Measurements from ENCODE around the gene WDR89.
A peak's percentile ranks its signal among the peaks of the same experiment; 100 is the strongest.

Gene WDR89

DNA sequence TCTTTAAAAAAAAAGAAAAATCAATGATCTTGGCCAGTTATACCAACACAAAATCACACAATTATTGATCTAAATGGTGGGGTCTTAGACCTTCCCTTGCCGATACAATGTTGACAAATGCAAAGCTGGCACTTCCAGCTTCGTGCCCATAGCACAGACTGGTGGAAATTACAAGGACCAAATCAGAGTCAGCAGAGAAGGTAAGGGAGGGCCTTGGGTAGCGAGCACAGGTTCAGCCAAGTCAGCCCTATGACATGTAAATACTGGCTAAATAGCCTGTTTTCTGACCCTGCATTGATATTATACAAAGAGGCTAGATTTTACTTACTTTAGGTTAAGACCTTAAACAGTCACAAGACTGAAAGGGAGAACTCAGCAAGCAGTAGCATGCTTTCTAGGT, 30.3 kb upstream of the WDR89 start:
- TF ChIP-seq EZH2phosphoT487 (IDR thresholded peaks at IDR 0.05; ENCODE audit: low read depth): no peak
- TF ChIP-seq, protein P1, sequence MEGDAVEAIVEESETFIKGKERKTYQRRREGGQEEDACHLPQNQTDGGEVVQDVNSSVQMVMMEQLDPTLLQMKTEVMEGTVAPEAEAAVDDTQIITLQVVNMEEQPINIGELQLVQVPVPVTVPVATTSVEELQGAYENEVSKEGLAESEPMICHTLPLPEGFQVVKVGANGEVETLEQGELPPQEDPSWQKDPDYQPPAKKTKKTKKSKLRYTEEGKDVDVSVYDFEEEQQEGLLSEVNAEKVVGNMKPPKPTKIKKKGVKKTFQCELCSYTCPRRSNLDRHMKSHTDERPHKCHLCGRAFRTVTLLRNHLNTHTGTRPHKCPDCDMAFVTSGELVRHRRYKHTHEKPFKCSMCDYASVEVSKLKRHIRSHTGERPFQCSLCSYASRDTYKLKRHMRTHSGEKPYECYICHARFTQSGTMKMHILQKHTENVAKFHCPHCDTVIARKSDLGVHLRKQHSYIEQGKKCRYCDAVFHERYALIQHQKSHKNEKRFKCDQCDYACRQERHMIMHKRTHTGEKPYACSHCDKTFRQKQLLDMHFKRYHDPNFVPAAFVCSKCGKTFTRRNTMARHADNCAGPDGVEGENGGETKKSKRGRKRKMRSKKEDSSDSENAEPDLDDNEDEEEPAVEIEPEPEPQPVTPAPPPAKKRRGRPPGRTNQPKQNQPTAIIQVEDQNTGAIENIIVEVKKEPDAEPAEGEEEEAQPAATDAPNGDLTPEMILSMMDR (IDR thresholded peaks at IDR 0.05; ENCODE audit: low read depth, low read length): no peak
- Histone ChIP-seq H3K4me1 (ENCODE audit: low read length) (peaks cover 25% of the 10 kb centered on the region), H2AFZ (ENCODE audit: low read depth, low read length) (no peak overlapping the region), H3K9me3 (ENCODE audit: insufficient read depth, low read length) (no peaks in the 10 kb centered on the region), H4K20me1 (ENCODE audit: insufficient read depth, low read length) (no peaks in the 10 kb centered on the region), H3K4me2 (ENCODE audit: low read length) (peak overlapping the region; percentile 48), H3K27me3 (ENCODE audit: low read depth, low read length) (no peaks in the 10 kb centered on the region), H3K27ac (ENCODE audit: low read length) (peak overlapping the region; percentile 18; the same call in 1 of the 2 replicates), H3K9ac (ENCODE audit: low read length) (no peak overlapping the region; the same call in 1 of the 2 replicates), H3K4me3 (ENCODE audit: low read length) (peak overlapping the region; percentile 20; the same call in 1 of the 2 replicates), H3K79me2 (ENCODE audit: low read length) (no peaks in the 10 kb centered on the region), H3K36me3 (replicated peaks; ENCODE audit: low read depth, low read length) (no peaks in the 10 kb centered on the region)

DNA sequence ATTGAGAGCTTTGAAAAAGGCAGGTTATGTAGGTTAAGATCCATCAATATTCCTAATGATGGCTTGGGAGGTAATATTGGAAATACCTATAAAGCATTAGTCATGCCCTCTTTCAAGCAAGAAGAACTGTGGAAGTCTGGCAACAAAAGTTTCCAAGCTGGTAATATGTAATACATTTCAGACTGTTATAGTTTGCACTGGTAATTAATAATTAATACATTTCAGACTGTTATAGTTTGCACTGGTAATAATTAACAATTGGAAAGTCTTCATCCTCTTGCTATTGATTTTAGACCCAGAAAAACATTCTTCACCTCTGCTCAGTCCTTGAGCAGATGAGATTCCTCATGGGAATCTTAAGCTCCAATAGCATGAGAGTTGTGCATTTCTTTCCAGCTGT, 29.0 kb upstream of the WDR89 start:
- H3K4me2 ChIP-seq (ENCODE audit: low read length): no peak overlapping the region

DNA sequence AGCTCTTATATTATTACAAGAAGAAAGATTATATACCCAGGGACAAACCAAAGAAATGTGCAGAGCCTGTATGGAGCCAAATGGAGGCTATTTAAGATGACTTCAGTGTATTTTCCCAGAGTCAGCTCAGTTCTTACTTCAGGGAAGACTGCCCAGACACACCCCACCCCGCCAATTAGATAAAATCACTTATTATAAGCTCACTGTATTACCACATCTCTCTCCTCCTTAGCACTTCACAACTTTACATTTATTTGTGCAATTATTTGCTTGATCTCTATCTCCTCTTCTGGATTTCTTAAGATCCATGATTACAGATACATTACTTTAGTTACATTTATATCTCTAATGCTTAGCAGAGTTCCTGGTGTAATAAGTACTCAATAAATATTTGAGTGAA, 24.7 kb upstream of the WDR89 start:
- H3K27me3 ChIP-seq (ENCODE audit: low read depth, low read length): no peaks in the 10 kb centered on the region
- no peak overlapping the region for H3K4me2 ChIP-seq (ENCODE audit: low read length)
- H3K36me3 ChIP-seq (replicated peaks; ENCODE audit: low read depth, low read length): no peaks in the 10 kb centered on the region
- H3K27ac ChIP-seq (ENCODE audit: low read length): no peak overlapping the region
- H2AFZ ChIP-seq (ENCODE audit: low read depth, low read length): no peak overlapping the region
- H3K4me3 ChIP-seq (ENCODE audit: low read length): no peak overlapping the region
- no peaks in the 10 kb centered on the region for H3K9me3 ChIP-seq (ENCODE audit: insufficient read depth, low read length)
- TF ChIP-seq EZH2phosphoT487 (IDR thresholded peaks at IDR 0.05; ENCODE audit: low read depth): no peak
- TF ChIP-seq, protein P1 (IDR thresholded peaks at IDR 0.05; ENCODE audit: low read depth, low read length): no peak
- peaks cover 7% of the 10 kb centered on the region for H3K4me1 ChIP-seq (ENCODE audit: low read length)
- H3K79me2 ChIP-seq (ENCODE audit: low read length): no peaks in the 10 kb centered on the region
- H4K20me1 ChIP-seq (ENCODE audit: insufficient read depth, low read length): no peaks in the 10 kb centered on the region
- no peak overlapping the region for H3K9ac ChIP-seq (ENCODE audit: low read length)

More for the DNA sequence above, 29.0 kb upstream of the WDR89 start:
- no peaks in the 10 kb centered on the region for H4K20me1 ChIP-seq (ENCODE audit: insufficient read depth, low read length)
- no peak overlapping the region for H3K27ac ChIP-seq (ENCODE audit: low read length)
- H3K4me1 ChIP-seq (ENCODE audit: low read length): peaks cover 25% of the 10 kb centered on the region
- H3K36me3 ChIP-seq (replicated peaks; ENCODE audit: low read depth, low read length): no peaks in the 10 kb centered on the region
- H3K9me3 ChIP-seq (ENCODE audit: insufficient read depth, low read length): no peaks in the 10 kb centered on the region
- H3K27me3 ChIP-seq (ENCODE audit: low read depth, low read length): no peaks in the 10 kb centered on the region
- TF ChIP-seq EZH2phosphoT487 (IDR thresholded peaks at IDR 0.05; ENCODE audit: low read depth): no peak
- TF ChIP-seq, protein P1 (IDR thresholded peaks at IDR 0.05; ENCODE audit: low read depth, low read length): no peak
- no peak overlapping the region for H2AFZ ChIP-seq (ENCODE audit: low read depth, low read length)
- H3K4me3 ChIP-seq (ENCODE audit: low read length): no peak overlapping the region
- no peak overlapping the region for H3K9ac ChIP-seq (ENCODE audit: low read length)
- no peaks in the 10 kb centered on the region for H3K79me2 ChIP-seq (ENCODE audit: low read length)

DNA sequence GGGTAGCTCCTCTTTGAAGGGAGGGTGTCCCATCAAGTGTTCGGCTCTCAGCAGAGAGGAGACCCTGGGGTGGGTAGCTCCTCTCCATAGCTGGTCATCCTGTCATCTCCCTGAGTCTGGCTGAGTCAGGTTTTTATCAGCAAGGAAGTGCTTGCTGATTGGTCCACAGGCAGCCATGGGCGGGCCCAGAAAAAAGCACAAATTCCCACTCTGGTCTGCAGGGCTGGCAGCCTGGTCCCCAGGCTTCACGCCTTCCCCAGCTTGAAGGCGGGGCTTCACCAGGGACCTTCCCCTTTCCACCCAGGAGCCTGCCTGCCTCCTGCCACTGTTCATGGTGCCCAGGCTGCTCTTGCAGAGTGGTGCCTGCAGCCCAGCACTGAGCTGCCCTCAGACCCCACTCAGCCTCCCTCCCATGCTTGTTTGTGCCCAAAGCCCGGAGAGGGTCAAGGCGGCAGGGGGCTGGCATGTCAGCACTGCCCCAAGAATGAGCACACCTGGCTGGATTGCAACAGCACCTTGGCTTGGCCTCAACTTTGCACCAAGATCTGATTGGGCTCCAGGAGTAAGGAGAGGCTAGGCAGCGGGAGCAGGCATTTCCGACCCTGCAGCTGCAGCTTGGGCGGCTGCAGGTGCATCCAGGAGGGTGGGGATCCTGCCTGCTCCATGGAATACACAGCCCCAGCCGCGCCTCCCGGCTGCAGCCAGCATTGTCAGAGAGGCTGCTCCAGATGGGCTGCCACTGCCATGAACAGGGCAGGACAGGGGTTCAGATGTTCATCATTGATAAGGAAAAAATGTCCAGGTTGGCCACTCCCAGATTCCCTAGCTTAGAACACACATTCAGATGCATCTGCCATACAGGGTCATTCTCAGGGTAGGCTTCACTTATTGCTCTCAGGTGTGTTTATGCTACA, 22.0 kb upstream of the WDR89 start:
- Histone ChIP-seq H3K4me2 (ENCODE audit: low read length) (no peak overlapping the region), H3K27ac (ENCODE audit: low read length) (no peak overlapping the region), H3K79me2 (ENCODE audit: low read length) (no peaks in the 10 kb centered on the region), H3K36me3 (replicated peaks; ENCODE audit: low read depth, low read length) (no peaks in the 10 kb centered on the region), H3K4me1 (ENCODE audit: low read length) (no peaks in the 10 kb centered on the region), H3K9me3 (ENCODE audit: insufficient read depth, low read length) (no peaks in the 10 kb centered on the region), H3K4me3 (ENCODE audit: low read length) (no peak overlapping the region), H3K9ac (ENCODE audit: low read length) (no peak overlapping the region), H3K27me3 (ENCODE audit: low read depth, low read length) (no peaks in the 10 kb centered on the region), H4K20me1 (ENCODE audit: insufficient read depth, low read length) (no peaks in the 10 kb centered on the region), H2AFZ (ENCODE audit: low read depth, low read length) (no peak overlapping the region)
- no peak for TF ChIP-seq EZH2phosphoT487 (IDR thresholded peaks at IDR 0.05; ENCODE audit: low read depth)
- TF ChIP-seq, protein P1 (IDR thresholded peaks at IDR 0.05; ENCODE audit: low read depth, low read length): no peak

Measured in OCI-LY3 (cell line).